Sigmoid colon (tissue), 7 donors: Measurements from ENCODE around the gene MAK. TPM values are rescaled to one million over a fixed set of nuclear protein-coding genes. Genes with fewer than 3 reads are reported as not detected.

Experiments
- DNase-seq: peaks from one replicate; pipeline ENCODE4 v3.0.0-alpha.2; 2019
- H3K27ac ChIP-seq, 4 donors: fragments of 200-600 bp; sonication (generic); one replicate each; pipeline ENCODE4 v1.5.1; 2016 to 2019; ENCODE audit warnings: mild to moderate bottlenecking in 1 of 4
- H3K27me3 ChIP-seq, 3 donors: fragments of 200-600 bp; sonication (generic); one replicate each; pipeline ENCODE4 v1.5.1; 2019; ENCODE audit warnings: mild to moderate bottlenecking in 1 of 3
- H3K36me3 ChIP-seq, 4 donors: fragments of 200-600 bp; sonication (generic); one replicate each; pipeline ENCODE4 v1.5.1; 2016 to 2019
- H3K4me1 ChIP-seq, 4 donors: fragments of 200-600 bp; sonication (generic); one replicate each; pipeline ENCODE4 v1.5.1; 2017 to 2019
- H3K4me3 ChIP-seq, 4 donors: fragments of 200-600 bp; sonication (generic); one replicate each; pipeline ENCODE4 v1.5.1; 2017 to 2019; ENCODE audit warnings: mild to moderate bottlenecking in 2 of 4, moderate library complexity in 1 of 4
- H3K9me3 ChIP-seq, 4 donors: fragments of 200-600 bp in 3 of 4; sonication (generic) in 3 of 4; one replicate each; pipeline versions ENCODE4 v1.5.1 to v1.6.1; 2013 to 2019
- CTCF ChIP-seq, 4 experiments: fragments of 450-650 bp in 3 of 4; fragments of 200-600 bp in 1 of 4; IDR thresholded peaks; one replicate each; pipeline ENCODE4 v1.5.1; 2016 to 2019; ENCODE audit warnings: antibody characterized with exemption in 4 of 4, mild to moderate bottlenecking in 3 of 4, moderate library complexity in 2 of 4
- EP300 ChIP-seq, 4 donors: sonication (generic); formaldehyde crosslinking; IDR thresholded peaks; one replicate each; pipeline ENCODE4 v1.6.1; 2017; ENCODE audit warnings: antibody characterized with exemption in 4 of 4
- POLR2A ChIP-seq, 2 donors: fragments of 450-650 bp; IDR thresholded peaks; one replicate each; pipeline ENCODE4 v1.6.1; 2016; ENCODE audit warnings: antibody characterized with exemption in 2 of 2, mild to moderate bottlenecking in 2 of 2, moderate library complexity in 2 of 2
- POLR2AphosphoS5 ChIP-seq, 4 donors: sonication (generic); formaldehyde crosslinking; IDR thresholded peaks; one replicate each; pipeline ENCODE4 v1.6.1; 2017; ENCODE audit warnings: antibody characterized with exemption in 4 of 4
- WGBS, 2 donors: extraction: QIAGEN DNeasy Blood & Tissue Kit; methylation state at CpG; one replicate each; pipeline ENCODE4 v1.1.7; 2013; 5-methylcytosine and 5-hydroxymethylcytosine counted together
- intact Hi-C: fragments of 100-400 bp; cut with DNase I; formaldehyde crosslinking; loops from one replicate; pipeline ENCODE4 v1.15.1; 2023
- polyA plus RNA-seq, 3 donors: library from polyadenylated mRNA; stranded (reverse); fragments of 200-250 nt; gene quantifications; one replicate each; pipeline ENCODE4 v1.2.3, GENCODE V29; 2013
- total RNA-seq, 4 donors: library from RNA; depleted of rRNA; stranded (reverse); fragments of >200 nt; gene quantifications; one replicate each; pipeline ENCODE4 v1.1.0, GENCODE V29; 2016
- donor health status: healthy with polysubstance abuse.
- donor health status: Bipolar disorder and iron deficiency.
- donor health status: healthy.

Gene MAK
- total and polyA plus RNA-seq, 7 donors, result 0.03 to 0.36 TPM; not detected in 5

GRCh38 chr6:10749734-10750133 is 88.6 kb downstream of the MAK start:
- Histone ChIP-seq H3K36me3 (peaks cover 6 to 50% (median 16%) of the 10 kb centered on the region in 4 donors), H3K27ac (no peak overlapping the region), H3K27me3 (no peaks in the 10 kb centered on the region), H3K4me1 (peaks cover 0 to 32% (median 27%) of the 10 kb centered on the region in 4 donors), H3K9me3 (no peaks in the 10 kb centered on the region), H3K4me3 (no peak overlapping the region)
- TF ChIP-seq POLR2AphosphoS5 (IDR thresholded peaks at IDR 0.05) (no peak), EP300 (IDR thresholded peaks at IDR 0.05) (no peak), POLR2A (IDR thresholded peaks at IDR 0.05) (no peak), CTCF (IDR thresholded peaks at IDR 0.05) (no peak)
- WGBS, 2 donors, result 49 to 70% methylated on average over 2 of the region's 2 CpGs
- DNase-seq, result peak; percentile 12
- intact Hi-C loops, result loop anchor here (10.0 kb wide), 1 partner anchor 345 kb away; the partner anchor contains the start of gene SMIM13

- H3K4me3 ChIP-seq, result peak within 1 kb of the TSS; percentile 48 to 80 (median 59)
- H3K9me3 ChIP-seq, result no peaks in the 10 kb centered on the region
- peak; percentile 86 to 97 (median 94) for TF ChIP-seq POLR2AphosphoS5 (IDR thresholded peaks at IDR 0.05)
- TF ChIP-seq POLR2A (IDR thresholded peaks at IDR 0.05), result peak; percentile 61 to 79
- peak in 1 of 4 donors; percentile 73 for TF ChIP-seq EP300 (IDR thresholded peaks at IDR 0.05)
- no peak for TF ChIP-seq CTCF (IDR thresholded peaks at IDR 0.05)
- H3K27ac ChIP-seq, result peak within 1 kb of the TSS; percentile 76 to 88 (median 79)
- H3K4me1 ChIP-seq, result peaks cover 0 to 32% (median 27%) of the 10 kb centered on the region in 4 donors
- peaks cover 0 to 30% (median 4%) of the 10 kb centered on the region in 4 donors for H3K36me3 ChIP-seq
- WGBS, 2 donors, result 1% methylated on average over 52 of the region's 52 CpGs
- DNase-seq, result peak; percentile 100
- intact Hi-C loops, result loop anchor here (1.0 to 10.0 kb wide), 4 partner anchors 24 to 347 kb away; partner anchors contain the start of genes C6orf52, PAK1IP1, SMIM13 and TMEM14C
- H3K27me3 ChIP-seq, result no peaks in the 10 kb centered on the region
Measured at GRCh38 chr6:10747251-10747972, 90.9 kb downstream of the MAK start, which contains the start of gene TMEM14B. Gene TMEM14B, plus strand, starts transcription at chr6:10747805. Its CDS starts 1,441 bp downstream, at chr6:10749246.

GRCh38 chr6:10746915-10747250 is 91.5 kb downstream of the MAK start:
- intact Hi-C loops, result loop anchor here (1.0 to 10.0 kb wide), 4 partner anchors 24 to 348 kb away; partner anchors contain the start of genes C6orf52, PAK1IP1, SMIM13 and TMEM14C
- DNase-seq, result no peak
- WGBS, 2 donors, result 46 to 49% methylated on average over 9 of the region's 9 CpGs
- Histone ChIP-seq H3K4me1 (peaks cover 0 to 32% (median 27%) of the 10 kb centered on the region in 4 donors), H3K27me3 (no peaks in the 10 kb centered on the region), H3K4me3 (peak overlapping the region; percentile 48 to 80 (median 59)), H3K27ac (peak overlapping the region; percentile 76 to 88 (median 79)), H3K9me3 (no peaks in the 10 kb centered on the region), H3K36me3 (peaks cover 0 to 27% (median 4%) of the 10 kb centered on the region in 4 donors)
- TF ChIP-seq CTCF (IDR thresholded peaks at IDR 0.05), result no peak
- no peak for TF ChIP-seq POLR2A (IDR thresholded peaks at IDR 0.05)
- TF ChIP-seq POLR2AphosphoS5 (IDR thresholded peaks at IDR 0.05), result no peak
- no peak for TF ChIP-seq EP300 (IDR thresholded peaks at IDR 0.05)

- 90 to 92% methylated on average over 5 of the region's 5 CpGs for WGBS, 2 donors
- H3K27me3 ChIP-seq, result no peaks in the 10 kb centered on the region
- TF ChIP-seq POLR2AphosphoS5 (IDR thresholded peaks at IDR 0.05), result no peak
- TF ChIP-seq CTCF (IDR thresholded peaks at IDR 0.05), result no peak
- no peak for TF ChIP-seq EP300 (IDR thresholded peaks at IDR 0.05)
- TF ChIP-seq POLR2A (IDR thresholded peaks at IDR 0.05), result no peak
- DNase-seq, result peak; percentile 21
- intact Hi-C loops, result loop anchor here (10.0 kb wide), 1 partner anchor 350 kb away; the partner anchor contains the start of gene SMIM13
- no peak overlapping the region for H3K27ac ChIP-seq
- H3K4me1 ChIP-seq, result peaks cover 0 to 32% (median 26%) of the 10 kb centered on the region in 4 donors
- H3K36me3 ChIP-seq, result peaks cover 0 to 11% (median 4%) of the 10 kb centered on the region in 4 donors
- H3K4me3 ChIP-seq, result no peak overlapping the region
- H3K9me3 ChIP-seq, result no peaks in the 10 kb centered on the region
Measured at GRCh38 chr6:10745116-10745515, 93.2 kb downstream of the MAK start.
